Hematopoietic multipotent progenitor cell treated with erythropoietin and hydrocortisone succinate and interleukin-3 and kit ligand, for 4 days (in vitro differentiated cells): ENCODE measurements around the gene CAMSAP1.

ENCODE experiments used
- DNase-seq: peaks from one replicate; pipeline ENCODE4 v3.0.0-alpha.2; 2015

The CAMSAP1 gene

DNA sequence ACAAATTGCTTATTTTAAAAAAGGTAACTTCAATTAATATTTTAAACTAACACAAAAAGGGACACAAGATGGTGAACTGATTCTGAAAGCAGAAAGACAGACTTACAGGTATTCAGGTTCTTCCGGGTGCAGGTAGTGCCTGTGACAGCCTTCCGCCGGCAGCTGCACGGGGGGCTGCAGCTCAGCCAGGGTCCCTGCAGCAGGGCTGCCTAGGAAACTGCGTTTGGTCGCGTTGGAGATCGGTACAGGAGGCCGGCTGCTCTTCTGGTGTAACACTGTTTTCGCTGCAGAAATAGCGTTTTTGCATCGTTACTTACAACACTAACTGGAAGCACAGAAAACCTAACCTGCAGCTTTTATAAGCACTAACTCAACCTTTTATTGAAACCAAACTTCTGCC lies 80.0 kb downstream of the CAMSAP1 start:
- DNase-seq: no peak

DNA sequence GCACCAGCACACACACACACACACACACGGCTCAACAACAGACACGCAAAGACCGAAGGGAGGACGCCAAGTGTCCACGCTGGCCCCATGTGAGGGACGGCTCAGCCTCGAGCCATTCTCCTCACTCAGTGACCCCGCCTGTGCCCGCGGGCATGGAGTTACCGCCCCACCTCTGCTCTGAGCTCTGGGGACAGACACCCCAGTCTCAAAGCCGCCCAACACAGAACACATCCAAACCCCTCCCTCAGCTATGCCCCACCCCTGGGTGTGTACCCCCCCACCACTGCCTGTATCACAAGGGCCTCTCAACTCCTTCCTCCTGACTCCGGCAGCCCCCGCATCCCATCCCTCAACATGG lies 81.2 kb downstream of the CAMSAP1 start:
- no peak for DNase-seq

- no peak for DNase-seq
These were observed 81.7 kb downstream of the CAMSAP1 start for GRCh38 chr9:135825435-135826187.

- no peak for DNase-seq
These were observed 84.3 kb downstream of the CAMSAP1 start for GRCh38 chr9:135823036-135823435.

GRCh38 chr9:135822374-135822755 lies 85.0 kb downstream of the CAMSAP1 start:
- DNase-seq: no peak

DNA sequence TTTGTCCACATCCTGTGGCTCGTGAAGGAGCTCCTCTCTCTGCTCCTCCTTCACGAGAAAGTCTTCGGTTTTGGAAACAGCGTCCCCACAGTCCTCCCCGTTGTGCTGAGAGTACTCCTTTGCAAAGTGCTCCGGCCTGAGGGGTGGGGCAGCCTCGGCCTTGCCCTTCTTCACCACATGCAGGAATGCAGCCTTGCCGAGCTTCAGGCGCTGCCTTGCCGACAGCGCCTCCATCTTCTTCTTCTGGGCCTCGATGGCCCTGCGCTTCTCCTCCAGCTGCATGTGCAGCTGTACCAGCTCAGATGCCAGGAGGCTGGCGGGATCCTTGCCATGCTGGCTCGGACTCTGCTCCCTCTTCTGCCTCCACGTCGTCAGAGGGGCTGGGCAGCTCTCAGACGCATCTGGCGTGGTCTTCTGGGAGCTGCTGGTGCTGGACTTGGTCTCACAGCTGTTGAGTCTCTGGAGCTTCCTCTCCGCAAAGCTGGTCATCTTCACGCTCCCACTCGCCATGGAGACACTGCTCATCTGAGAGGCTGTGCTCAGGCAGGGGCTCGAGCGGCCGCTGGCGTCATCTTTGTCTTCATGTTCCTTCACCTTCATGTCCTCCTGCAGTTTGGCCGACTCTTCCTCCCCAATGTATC lies 85.5 kb downstream of the CAMSAP1 start:
- no peak for DNase-seq

DNA sequence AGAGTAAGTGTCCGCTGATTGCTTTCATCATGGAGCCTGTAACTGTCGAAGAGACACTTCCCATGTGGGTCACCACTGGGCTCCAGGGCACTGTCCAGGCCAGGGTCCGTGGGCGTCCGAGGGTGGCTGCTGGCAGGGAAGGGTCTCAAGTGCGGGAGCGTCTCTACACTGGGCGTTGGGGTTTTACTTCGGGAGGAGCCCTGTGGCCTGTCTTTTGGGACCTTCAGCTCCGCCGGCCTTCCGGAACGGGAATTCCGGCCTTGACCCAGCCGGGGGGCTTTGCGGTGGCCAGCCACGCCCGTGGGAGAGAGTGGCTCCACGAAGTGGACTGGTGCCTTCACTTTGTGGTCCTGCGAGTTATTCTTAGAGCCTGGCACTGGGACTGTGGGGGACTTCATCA lies 86.2 kb downstream of the CAMSAP1 start:
- no peak for DNase-seq

GRCh38 chr9:135820661-135821060 lies 86.7 kb downstream of the CAMSAP1 start:
- DNase-seq: no peak

DNA sequence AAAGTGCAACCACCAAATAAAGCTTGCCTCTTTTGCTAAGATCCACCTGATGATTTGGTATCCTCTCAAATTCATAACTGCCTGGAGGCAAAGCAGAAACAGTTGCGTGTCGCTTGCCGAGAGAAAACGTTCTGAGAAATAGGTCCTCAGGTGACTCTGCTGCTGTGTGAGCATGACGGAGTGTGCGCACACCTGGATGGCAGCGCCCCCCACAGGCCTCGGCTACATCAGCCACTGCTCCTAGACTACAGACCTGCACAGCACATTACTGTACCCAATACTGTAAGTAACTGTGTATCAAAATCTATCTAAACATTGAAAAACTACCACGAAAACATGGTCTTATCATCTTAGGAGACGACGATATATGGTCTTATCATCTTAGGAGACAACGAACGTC lies 87.4 kb downstream of the CAMSAP1 start:
- no peak for DNase-seq

DNA sequence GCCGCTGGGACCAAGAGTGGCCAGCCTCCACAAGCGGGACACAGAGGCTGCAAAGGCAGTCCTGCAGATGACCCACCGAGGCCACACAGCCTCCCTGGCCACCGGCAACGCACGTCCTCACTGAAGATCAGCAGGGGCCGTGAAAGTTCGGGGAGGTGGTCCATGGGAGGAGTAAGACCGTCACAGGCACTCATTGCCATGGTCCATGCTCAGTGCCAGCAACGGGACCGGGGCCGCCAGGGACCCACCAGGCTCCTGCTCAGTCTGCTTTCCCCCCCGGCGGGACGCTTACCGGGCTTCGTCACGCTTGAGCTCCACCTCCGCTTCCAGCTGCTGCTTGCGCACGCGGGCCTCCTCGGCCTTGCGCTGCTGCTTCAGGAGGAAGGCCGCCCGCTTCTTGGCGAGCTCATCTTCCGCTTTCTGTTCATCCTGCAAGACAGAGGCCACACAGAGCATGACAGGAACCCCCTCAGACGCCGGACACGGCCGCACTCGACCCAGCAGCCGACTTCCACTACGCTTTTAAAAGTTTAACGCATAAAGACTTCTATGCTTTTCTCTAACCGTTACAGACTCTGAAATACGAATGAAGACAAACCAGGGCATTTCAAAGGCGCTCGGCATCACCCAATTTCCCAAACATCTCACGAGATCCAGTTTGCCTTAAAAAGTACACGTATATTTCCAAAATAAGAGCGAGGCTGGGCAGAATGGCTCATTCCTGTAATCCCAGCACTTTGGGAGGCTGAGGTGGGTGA lies 88.4 kb downstream of the CAMSAP1 start:
- no peak for DNase-seq

DNA sequence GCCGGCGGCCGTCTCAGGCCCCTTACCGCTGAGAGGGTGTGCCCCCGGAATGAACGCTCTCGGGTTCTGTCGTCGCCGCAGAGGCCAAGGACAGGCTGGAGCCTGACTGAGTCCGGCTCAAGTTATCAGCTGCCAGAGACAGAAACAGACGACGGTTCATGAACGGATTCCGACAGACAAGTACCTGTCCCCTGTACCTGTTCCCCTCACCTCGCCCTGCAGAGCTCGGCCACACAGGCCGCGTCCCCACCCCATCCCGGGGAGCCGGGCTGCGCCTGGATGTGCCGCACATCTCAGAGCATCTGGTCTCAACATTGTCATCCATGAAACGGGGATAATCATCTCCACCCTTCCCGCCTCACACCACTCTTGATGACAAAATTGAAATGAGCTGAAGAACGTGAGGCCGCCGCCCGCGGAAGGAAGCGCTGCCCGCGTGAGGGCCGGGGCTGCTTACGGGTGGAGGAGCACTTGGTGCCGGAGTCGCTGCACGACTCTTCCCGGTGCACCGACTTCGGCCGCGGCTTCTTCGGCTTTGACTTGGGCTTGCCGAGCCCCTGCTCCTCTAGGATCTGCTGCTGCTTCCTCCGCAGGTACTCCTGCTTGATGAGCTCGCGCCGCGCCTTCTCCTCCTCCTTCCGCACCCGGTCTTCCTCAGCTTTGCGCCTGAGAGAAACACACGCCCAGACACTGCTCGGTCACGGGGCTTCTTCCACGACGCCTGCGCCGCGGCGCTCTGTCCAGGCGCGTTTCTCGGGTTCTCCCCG lies 89.2 kb downstream of the CAMSAP1 start:
- DNase-seq: no peak

DNA sequence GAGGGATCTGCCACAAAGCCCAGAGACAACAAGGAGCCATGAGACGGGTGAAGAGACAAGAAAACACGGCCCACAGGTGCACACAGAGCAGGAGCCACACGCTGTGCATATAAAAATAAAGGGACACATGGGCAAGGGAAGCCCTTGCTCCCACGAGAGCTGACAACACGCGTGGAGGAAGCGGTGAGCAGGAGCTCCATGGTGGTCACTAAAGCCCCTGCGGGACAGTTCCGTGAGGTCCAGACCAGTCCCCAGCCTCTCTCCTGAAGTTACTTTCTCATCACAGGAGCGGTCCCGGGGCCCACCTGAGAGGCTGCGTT lies 90.7 kb downstream of the CAMSAP1 start:
- no peak for DNase-seq

GRCh38 chr9:135815830-135816650 lies 91.3 kb downstream of the CAMSAP1 start:
- no peak for DNase-seq

DNA sequence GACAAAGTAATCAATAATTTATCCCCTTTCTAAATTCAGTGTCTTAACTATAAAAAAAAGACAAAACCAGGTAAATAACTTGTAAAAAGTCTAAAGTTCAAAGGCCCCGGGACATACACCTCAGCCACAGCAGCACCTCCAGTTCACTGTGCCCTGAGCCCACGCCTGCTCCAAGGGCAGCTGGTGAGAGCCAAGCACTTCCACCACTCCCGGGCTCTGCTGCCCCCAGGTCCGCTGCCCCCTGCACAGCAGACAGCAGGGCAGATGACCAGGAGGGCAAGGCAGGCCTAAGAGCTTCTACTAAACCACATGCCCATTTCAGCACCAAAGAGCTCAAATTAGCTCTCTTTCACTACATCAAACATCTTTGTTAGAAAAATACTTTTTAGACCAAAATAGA lies 91.9 kb downstream of the CAMSAP1 start:
- no peak for DNase-seq

GRCh38 chr9:135814421-135815095 lies 92.8 kb downstream of the CAMSAP1 start:
- no peak for DNase-seq

DNA sequence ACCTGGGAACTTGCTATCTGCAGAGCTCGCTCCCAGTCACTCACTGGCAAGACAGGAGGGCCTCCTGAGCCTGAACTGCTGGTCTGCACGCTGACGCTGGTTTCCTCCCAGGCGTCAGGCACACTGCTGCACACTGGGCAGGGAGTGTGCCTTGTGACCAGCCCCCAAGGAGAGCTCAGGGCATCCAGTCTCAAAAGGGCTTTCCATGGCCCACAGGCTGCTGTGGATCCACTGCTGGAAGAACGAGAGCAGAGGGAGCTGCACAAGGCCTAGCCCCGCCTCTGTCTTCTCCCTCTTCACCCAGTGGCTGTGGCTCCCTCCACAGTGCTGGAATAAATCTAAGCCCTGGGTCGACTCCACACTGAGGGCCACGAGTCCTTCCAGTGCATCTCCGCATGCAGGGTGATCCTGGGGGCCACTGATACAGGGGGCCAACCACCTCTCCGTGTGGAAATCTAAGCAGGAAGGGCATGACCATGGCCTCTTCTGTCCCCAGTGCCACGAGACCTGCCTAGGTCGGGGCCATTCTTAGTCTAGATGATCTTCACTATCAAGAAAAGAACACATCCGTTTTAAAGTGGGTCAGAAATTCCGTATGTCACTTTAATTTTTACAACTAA lies 93.6 kb downstream of the CAMSAP1 start:
- no peak for DNase-seq

DNA sequence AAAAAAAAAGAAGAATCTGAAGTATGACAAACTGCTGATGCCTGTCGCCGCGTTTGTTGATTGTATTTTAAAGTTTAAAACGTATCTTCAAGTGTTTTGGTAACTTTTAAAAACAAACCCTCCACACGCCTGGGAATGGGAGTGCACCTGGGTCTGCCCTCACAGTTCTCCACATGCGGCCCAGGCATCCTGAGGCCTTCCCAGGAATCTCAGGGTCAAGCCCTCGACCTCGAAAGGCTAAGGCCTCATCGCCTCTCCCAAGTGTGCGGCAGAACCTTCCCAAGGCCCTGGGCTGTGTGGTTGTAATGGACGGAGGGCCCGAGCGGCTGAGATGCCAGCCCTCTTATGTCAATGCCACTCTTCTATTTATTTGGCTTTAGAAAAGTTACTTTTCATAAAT lies 94.4 kb downstream of the CAMSAP1 start:
- DNase-seq: no peak

DNA sequence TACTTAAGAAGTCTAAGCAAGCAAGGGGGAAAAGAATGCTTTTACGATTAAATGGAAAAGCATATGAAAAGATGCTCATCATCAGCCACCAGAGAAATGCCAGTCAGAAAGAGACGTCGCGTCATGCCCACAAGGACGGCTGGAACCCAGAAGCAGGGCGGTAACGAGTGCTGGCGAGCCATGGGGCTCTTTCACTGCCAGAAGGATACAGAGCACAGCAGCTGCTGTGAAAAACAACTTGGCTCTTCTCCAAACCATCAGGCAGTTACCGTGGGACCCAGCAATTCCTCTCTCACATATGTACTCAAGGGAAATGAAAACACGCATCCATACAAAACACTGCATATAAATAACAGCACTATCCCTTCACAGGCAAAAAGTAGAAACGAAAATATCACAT lies 95.5 kb downstream of the CAMSAP1 start:
- DNase-seq: no peak

GRCh38 chr9:135810806-135811575 lies 96.4 kb downstream of the CAMSAP1 start:
- no peak for DNase-seq

GRCh38 chr9:135809166-135809565 lies 98.2 kb downstream of the CAMSAP1 start:
- no peak for DNase-seq
